Measurements from ENCODE around the gene PDCD11. TPM values are rescaled to one million over a fixed set of nuclear protein-coding genes. Genes with fewer than 3 reads are reported as not detected.
A peak's percentile ranks its signal among the peaks of the same experiment; 100 is the strongest.
"Not testable (repeated sequence)": the region's sequence is repeated elsewhere in the genome, so short reads cannot be mapped to it uniquely, and the experiment has no call there.

PDCD11 gene
- total RNA-seq = 25.1 TPM
- long read RNA-seq, full-length matches to known transcripts = 4 of 37 reads
- long read RNA-seq, partial matches to known transcripts = 28 of 37 reads
- long read RNA-seq, other reads (novel, unspliced or antisense) = 5 of 37 reads

DNA sequence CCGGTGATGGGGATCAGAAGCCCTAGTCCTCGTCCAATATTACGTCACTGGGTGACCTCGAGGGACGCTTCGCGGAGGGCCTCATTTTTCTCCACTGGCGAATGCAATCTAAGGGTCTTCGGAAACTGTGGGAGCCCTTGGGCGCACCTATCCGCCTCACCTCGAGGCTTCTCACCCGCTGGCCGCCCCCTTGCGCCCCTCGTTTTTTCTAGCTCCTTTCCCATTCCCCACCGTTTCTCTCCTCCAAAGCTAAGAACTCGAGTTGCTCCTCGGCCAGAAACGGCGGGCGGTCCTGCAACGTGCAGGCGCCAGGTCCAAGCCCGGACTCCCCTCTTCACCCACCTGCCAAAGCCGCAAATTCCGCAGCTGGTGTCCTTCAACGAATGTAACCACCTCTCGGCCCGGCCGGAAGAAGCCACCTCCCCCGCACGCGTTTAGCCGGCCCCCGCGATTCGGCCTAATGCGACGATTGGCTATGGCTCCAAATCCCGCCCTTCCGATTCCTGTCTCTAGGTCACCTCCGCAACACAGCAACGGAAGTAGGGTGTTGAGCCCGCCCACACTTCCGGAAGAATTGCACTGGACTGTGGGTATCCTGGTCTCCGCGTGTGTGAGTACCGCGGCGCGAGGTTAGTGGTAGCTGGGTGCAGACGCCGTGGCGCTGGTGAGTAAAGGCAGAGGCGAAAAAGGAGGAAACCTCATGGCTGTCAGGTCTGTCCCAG lies at the start of gene PDCD11, which contains the start of gene ATP5MK:
Gene PDCD11 (plus strand): TSS at position 560 of the 722 bp plus-strand sequence. CDS start 1,801 bp downstream, outside the sequence.
Gene ATP5MK (minus strand): TSS at position 409 of the 722 bp plus-strand sequence. CDS start 4,018 bp downstream, outside the sequence.
- peak within 1 kb of the TSS; percentile 85 for H3K27ac ChIP-seq
- intact Hi-C loops (cut with DNase I) = no loop called here

GRCh38 chr10:103350175-103350516 lies 46.3 kb upstream of the PDCD11 start:
- Histone ChIP-seq H3K4me3 (peak overlapping the region; percentile 83), H3K36me3 (peaks cover 35% of the 10 kb centered on the region), H3K4me1 (peaks cover 3% of the 10 kb centered on the region), H3K27me3 (no peaks in the 10 kb centered on the region), H3K9me3 (no peaks in the 10 kb centered on the region), H3K27ac (peak overlapping the region; percentile 71)
- TF ChIP-seq, protein P1, sequence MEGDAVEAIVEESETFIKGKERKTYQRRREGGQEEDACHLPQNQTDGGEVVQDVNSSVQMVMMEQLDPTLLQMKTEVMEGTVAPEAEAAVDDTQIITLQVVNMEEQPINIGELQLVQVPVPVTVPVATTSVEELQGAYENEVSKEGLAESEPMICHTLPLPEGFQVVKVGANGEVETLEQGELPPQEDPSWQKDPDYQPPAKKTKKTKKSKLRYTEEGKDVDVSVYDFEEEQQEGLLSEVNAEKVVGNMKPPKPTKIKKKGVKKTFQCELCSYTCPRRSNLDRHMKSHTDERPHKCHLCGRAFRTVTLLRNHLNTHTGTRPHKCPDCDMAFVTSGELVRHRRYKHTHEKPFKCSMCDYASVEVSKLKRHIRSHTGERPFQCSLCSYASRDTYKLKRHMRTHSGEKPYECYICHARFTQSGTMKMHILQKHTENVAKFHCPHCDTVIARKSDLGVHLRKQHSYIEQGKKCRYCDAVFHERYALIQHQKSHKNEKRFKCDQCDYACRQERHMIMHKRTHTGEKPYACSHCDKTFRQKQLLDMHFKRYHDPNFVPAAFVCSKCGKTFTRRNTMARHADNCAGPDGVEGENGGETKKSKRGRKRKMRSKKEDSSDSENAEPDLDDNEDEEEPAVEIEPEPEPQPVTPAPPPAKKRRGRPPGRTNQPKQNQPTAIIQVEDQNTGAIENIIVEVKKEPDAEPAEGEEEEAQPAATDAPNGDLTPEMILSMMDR (IDR thresholded peaks at IDR 0.05) = no peak
- ATAC-seq (no peak), DNase-seq (no peak)
- intact Hi-C loops (cut with DNase I) = no loop called here

More for the DNA sequence above, at the start of gene PDCD11, which contains the start of gene ATP5MK:
- TF ChIP-seq, protein P1 (IDR thresholded peaks at IDR 0.05) = peak; percentile 20
- Histone ChIP-seq H3K4me1 (peaks cover 21% of the 10 kb centered on the region), H3K4me3 (peak within 1 kb of the TSS; percentile 76), H3K36me3 (peaks cover 44% of the 10 kb centered on the region), H3K27me3 (no peaks in the 10 kb centered on the region), H3K9me3 (no peaks in the 10 kb centered on the region)
- peak; percentile 100 for ATAC-seq
- DNase-seq = peak; percentile 98

- Histone ChIP-seq H3K9me3 (no peaks in the 10 kb centered on the region), H3K27me3 (no peaks in the 10 kb centered on the region), H3K4me1 (peaks cover 3% of the 10 kb centered on the region), H3K36me3 (peaks cover 30% of the 10 kb centered on the region), H3K4me3 (peak within 1 kb of the TSS; percentile 83), H3K27ac (peak within 1 kb of the TSS; percentile 71)
- TF ChIP-seq, protein P1 (IDR thresholded peaks at IDR 0.05) = peak; percentile 19
- peak; percentile 98 for ATAC-seq
- DNase-seq = peak; percentile 92
- intact Hi-C loops (cut with DNase I) = no loop called here
These were observed 45.7 kb upstream of the PDCD11 start, which contains the start of gene PCGF6 for GRCh38 chr10:103350517-103351260. PCGF6 (minus strand) TSS chr10:103351140; CDS start chr10:103351066, 74 bp downstream.

- DNase-seq = no peak
- Histone ChIP-seq H3K4me3 (no peak overlapping the region), H3K27ac (no peak overlapping the region), H3K4me1 (peaks cover 3% of the 10 kb centered on the region), H3K36me3 (peaks cover 5% of the 10 kb centered on the region), H3K9me3 (no peaks in the 10 kb centered on the region), H3K27me3 (no peaks in the 10 kb centered on the region)
- intact Hi-C loops (cut with DNase I) = no loop called here
- ATAC-seq = no peak
- TF ChIP-seq, protein P1 (IDR thresholded peaks at IDR 0.05) = no peak
These were observed 43.1 kb upstream of the PDCD11 start for GRCh38 chr10:103353281-103353680.

- H3K27me3 ChIP-seq; H3K36me3 ChIP-seq; H3K9me3 ChIP-seq; intact Hi-C loops (cut with DNase I); DNase-seq; H3K27ac ChIP-seq; H3K4me3 ChIP-seq; H3K4me1 ChIP-seq; ATAC-seq: not testable (repeated sequence)
These were observed 41.9 kb upstream of the PDCD11 start for GRCh38 chr10:103354567-103354966.

Measured in upper lobe of right lung (tissue), 1 donor.